Right cardiac atrium (tissue), 5 donors: Measurements from ENCODE around the gene FKBP1A. TPM values are rescaled to one million over a fixed set of nuclear protein-coding genes. Genes with fewer than 3 reads are reported as not detected.

ENCODE experiments used
- ATAC-seq, 2 donors: fragments of 200-7000 bp; cut with Tn5 transposase; one replicate each; pipeline versions ENCODE4 v1.8.0 to v1.9.1; 2020; ENCODE audit warnings: moderate library complexity in 2 of 2, mild to moderate bottlenecking in 1 of 2
- DNase-seq, 3 donors: peaks; one replicate each; pipeline ENCODE4 v3.0.0-alpha.2; 2020
- H3K27ac ChIP-seq: one replicate; pipeline ENCODE4 v1.5.1; 2013; ENCODE audit warnings: mild to moderate bottlenecking, low read length, control low read depth, moderate library complexity
- H3K27me3 ChIP-seq: one replicate; pipeline ENCODE4 v1.6.1; 2013; ENCODE audit not compliant: control insufficient read depth, insufficient read depth
- H3K4me1 ChIP-seq: one replicate; pipeline ENCODE4 v1.6.1; 2013; ENCODE audit warnings: low read length; ENCODE audit not compliant: control insufficient read depth, insufficient read depth
- H3K4me3 ChIP-seq: one replicate; pipeline ENCODE4 v1.5.1; 2013; ENCODE audit warnings: low read length, control low read depth
- H3K9me3 ChIP-seq: one replicate; pipeline ENCODE4 v1.6.1; 2013; ENCODE audit warnings: low read length; ENCODE audit not compliant: control insufficient read depth
- WGBS: extraction: QIAGEN DNeasy Blood & Tissue Kit; methylation state at CpG from one replicate; pipeline ENCODE4 v1.1.7; 2013; 5-methylcytosine and 5-hydroxymethylcytosine counted together
- intact Hi-C, 4 donors: fragments of 100-400 bp; cut with DNase I; formaldehyde crosslinking; loops; one replicate each; pipeline versions ENCODE4 v1.11.0 to v1.14.0; 2022 to 2023
- polyA plus RNA-seq: library from polyadenylated mRNA; stranded (reverse); fragments of 200-250 nt; gene quantifications from one replicate; pipeline ENCODE4 v1.2.3, GENCODE V29; 2013
- total RNA-seq, 4 donors: library from RNA; stranded (reverse); fragmentation: NEBNext Ultra II Directional; extraction: Animal tissue kit (Norgen Biotek cat#: 25700); gene quantifications; one replicate each; pipeline ENCODE4 v1.2.1, GENCODE V29; 2021
- donor health status: healthy with polysubstance abuse.
- donor health status: DM: no; HTN: yes; CAD: no.
- donor health status: DM: no; HTN: no; CAD: no.
- donor health status: DM: no; HTN: yes; CAD: no; lungs with severe emphysema.
- donor health status: DM: yes; HTN: yes; CAD: no.

The FKBP1A gene
- total and polyA plus RNA-seq, 5 donors, result 105 to 162 (median 129) TPM

- Histone ChIP-seq H3K27me3 (no peaks in the 10 kb centered on the region), H3K27ac (peak overlapping the region; percentile 33), H3K9me3 (no peaks in the 10 kb centered on the region), H3K4me3 (no peak overlapping the region), H3K4me1 (peaks cover 32% of the 10 kb centered on the region)
- intact Hi-C loops, result loop anchor here in 1 of 4 donors (5.0 kb wide), 1 partner anchor 37 kb away; no protein-coding TSS in a partner anchor
- DNase-seq, result no peak
- 36% methylated on average over 2 of the region's 2 CpGs for WGBS
- peak; percentile 39 to 61 for ATAC-seq
These were observed 18.6 kb downstream of the FKBP1A start for GRCh38 chr20:1374246-1374645.

GRCh38 chr20:1373614-1374013 lies 19.2 kb downstream of the FKBP1A start:
- Histone ChIP-seq H3K4me1 (peaks cover 34% of the 10 kb centered on the region), H3K4me3 (no peak overlapping the region), H3K27ac (peak overlapping the region; percentile 25), H3K9me3 (no peaks in the 10 kb centered on the region), H3K27me3 (no peaks in the 10 kb centered on the region)
- intact Hi-C loops, result loop anchor here in 1 of 4 donors (5.0 kb wide), 1 partner anchor 36 kb away; no protein-coding TSS in a partner anchor
- WGBS, result 30% methylated on average over 4 of the region's 4 CpGs
- DNase-seq, result no peak
- peak in 1 of 2 donors; percentile 2 for ATAC-seq

- H3K27me3 ChIP-seq, result no peaks in the 10 kb centered on the region
- ATAC-seq (no peak), DNase-seq (no peak)
- peaks cover 33% of the 10 kb centered on the region for H3K4me1 ChIP-seq
- no peak overlapping the region for H3K27ac ChIP-seq
- H3K9me3 ChIP-seq, result no peaks in the 10 kb centered on the region
- intact Hi-C loops, result loop anchor here in 1 of 4 donors (5.0 kb wide), 1 partner anchor 36 kb away; no protein-coding TSS in a partner anchor
- 73% methylated on average over 3 of the region's 3 CpGs for whole genome bisulfite sequencing
- no peak overlapping the region for H3K4me3 ChIP-seq
These were observed 19.8 kb downstream of the FKBP1A start for GRCh38 chr20:1373036-1373435.

DNA sequence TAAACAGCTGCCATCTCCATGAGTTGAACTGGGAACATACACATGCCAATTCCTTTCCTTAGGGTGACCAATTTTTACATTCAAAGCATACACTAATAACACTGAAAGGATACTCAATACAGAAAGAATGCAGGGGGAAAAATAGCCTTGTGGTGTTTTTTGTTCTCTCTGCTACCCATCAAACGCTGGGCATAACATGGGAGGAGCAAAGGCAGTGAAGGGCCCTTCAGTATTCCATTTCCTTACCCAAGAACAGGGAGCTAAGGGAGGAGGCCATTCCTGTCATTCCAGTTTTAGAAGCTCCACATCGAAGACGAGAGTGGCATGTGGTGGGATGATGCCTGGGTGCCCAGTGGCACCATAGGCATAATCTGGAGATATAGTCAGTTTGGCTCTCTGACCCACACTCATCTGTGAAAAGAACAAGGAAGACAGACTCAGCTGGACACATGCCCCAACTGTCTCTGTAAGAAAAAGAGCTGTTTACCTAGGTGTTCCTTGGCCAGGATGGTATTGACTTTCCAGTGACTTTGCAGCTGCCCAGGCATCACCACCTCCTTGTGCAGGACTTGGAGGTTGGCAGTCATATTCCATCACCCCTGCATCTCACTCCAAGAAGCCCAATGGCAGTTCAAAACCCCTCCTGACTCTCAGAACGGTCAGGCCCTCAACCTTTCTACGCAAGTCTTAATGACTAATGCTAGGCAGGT lies 20.9 kb downstream of the FKBP1A start:
- no peak for DNase-seq
- intact Hi-C loops, result loop anchor here in 1 of 4 donors (5.0 kb wide), 1 partner anchor 35 kb away; no protein-coding TSS in a partner anchor

DNA sequence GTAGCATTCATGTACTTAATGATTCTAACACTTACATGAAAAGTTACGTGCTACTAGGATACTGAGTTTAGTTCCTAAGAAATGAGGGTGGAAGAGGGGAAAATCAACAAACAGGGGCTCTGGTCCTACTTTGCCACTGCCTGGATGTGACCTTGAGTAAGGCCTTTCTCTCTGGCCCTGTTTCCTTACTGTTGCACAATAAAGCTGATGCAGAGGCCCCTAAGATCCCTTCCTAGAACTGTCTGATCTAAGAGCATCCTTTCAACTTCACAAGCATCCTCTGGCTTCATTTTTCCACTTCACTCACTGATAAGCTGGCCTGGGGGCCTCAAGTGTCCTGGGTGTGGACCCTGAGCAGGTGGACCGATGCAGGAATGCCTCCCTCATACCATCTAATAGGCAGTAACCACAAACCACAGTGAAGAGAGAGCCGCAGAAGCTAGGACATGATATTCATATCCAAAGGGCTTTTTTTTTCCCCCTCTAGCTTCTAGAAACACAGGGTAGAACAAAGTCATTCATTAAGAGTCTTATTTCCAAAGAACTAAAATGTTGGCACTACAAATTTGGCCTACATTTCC lies 21.6 kb downstream of the FKBP1A start:
- Histone ChIP-seq H3K4me1 (peaks cover 24% of the 10 kb centered on the region), H3K27ac (peak overlapping the region; percentile 90), H3K4me3 (no peak overlapping the region), H3K9me3 (no peaks in the 10 kb centered on the region), H3K27me3 (no peaks in the 10 kb centered on the region)
- ATAC-seq, result peak; percentile 30 to 53
- intact Hi-C loops, result loop anchor here in 1 of 4 donors (5.0 kb wide), 1 partner anchor 34 kb away; no protein-coding TSS in a partner anchor
- WGBS, result 65% methylated on average over 3 of the region's 3 CpGs
- DNase-seq, result no peak

More for the DNA sequence above, 20.9 kb downstream of the FKBP1A start:
- no peak for ATAC-seq
- 85% methylated on average over 5 of the region's 5 CpGs for WGBS
- Histone ChIP-seq H3K27ac (no peak overlapping the region), H3K9me3 (no peaks in the 10 kb centered on the region), H3K4me1 (peaks cover 24% of the 10 kb centered on the region), H3K27me3 (no peaks in the 10 kb centered on the region), H3K4me3 (no peak overlapping the region)

DNA sequence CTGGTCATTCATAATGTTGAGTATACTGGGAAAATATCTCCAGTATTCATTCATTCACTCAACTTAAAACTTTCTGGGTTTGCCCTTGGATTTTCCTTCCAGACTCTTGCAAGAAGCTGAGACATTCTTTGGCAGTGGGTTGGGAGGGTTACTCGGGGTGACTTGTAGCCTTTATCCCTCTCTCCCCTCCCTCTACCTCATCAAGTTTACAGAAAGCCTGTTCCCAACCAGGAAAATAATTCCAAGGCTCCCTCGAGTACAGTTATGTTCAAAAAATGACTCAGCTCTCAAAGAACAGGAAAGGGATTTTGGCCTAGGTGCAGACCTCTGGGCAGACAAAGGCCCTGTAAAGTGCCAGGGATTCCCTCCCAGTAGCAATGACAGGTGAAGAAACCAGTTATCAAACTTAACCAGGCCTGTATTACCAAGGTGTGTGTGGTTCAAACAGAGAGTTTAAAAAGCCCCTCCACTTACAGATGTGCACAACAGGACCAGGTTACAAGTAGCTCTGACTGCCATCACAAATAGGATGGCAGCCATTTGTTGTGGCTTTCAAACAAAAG lies 22.2 kb downstream of the FKBP1A start:
- H3K4me1 ChIP-seq, result peaks cover 20% of the 10 kb centered on the region
- intact Hi-C loops, result loop anchor here in 1 of 4 donors (5.0 kb wide), 1 partner anchor 33 kb away; no protein-coding TSS in a partner anchor
- 31% methylated on average over 2 of the region's 2 CpGs for WGBS
- H3K27me3 ChIP-seq, result no peaks in the 10 kb centered on the region
- H3K9me3 ChIP-seq, result no peaks in the 10 kb centered on the region
- peak; percentile 60 to 70 for ATAC-seq
- H3K27ac ChIP-seq, result peak overlapping the region; percentile 90
- DNase-seq, result no peak
- H3K4me3 ChIP-seq, result no peak overlapping the region

GRCh38 chr20:1369970-1370369 lies 22.9 kb downstream of the FKBP1A start:
- DNase-seq (no peak), ATAC-seq (no peak)
- no peak overlapping the region for H3K4me3 ChIP-seq
- no peaks in the 10 kb centered on the region for H3K9me3 ChIP-seq
- WGBS, result 75% methylated on average over 3 of the region's 3 CpGs
- H3K4me1 ChIP-seq, result peaks cover 19% of the 10 kb centered on the region
- no peaks in the 10 kb centered on the region for H3K27me3 ChIP-seq
- intact Hi-C loops, result loop anchor here in 1 of 4 donors (5.0 kb wide), 1 partner anchor 33 kb away; no protein-coding TSS in a partner anchor
- H3K27ac ChIP-seq, result peak overlapping the region; percentile 48

- no peak overlapping the region for H3K4me3 ChIP-seq
- H3K27ac ChIP-seq, result no peak overlapping the region
- peaks cover 15% of the 10 kb centered on the region for H3K4me1 ChIP-seq
- H3K9me3 ChIP-seq, result no peaks in the 10 kb centered on the region
- intact Hi-C loops, result no loop called here
- ATAC-seq, result no peak
- WGBS, result 68% methylated on average over 7 of the region's 7 CpGs
- no peak for DNase-seq
- H3K27me3 ChIP-seq, result no peaks in the 10 kb centered on the region
These were observed 24.2 kb downstream of the FKBP1A start for GRCh38 chr20:1368448-1369199.

DNA sequence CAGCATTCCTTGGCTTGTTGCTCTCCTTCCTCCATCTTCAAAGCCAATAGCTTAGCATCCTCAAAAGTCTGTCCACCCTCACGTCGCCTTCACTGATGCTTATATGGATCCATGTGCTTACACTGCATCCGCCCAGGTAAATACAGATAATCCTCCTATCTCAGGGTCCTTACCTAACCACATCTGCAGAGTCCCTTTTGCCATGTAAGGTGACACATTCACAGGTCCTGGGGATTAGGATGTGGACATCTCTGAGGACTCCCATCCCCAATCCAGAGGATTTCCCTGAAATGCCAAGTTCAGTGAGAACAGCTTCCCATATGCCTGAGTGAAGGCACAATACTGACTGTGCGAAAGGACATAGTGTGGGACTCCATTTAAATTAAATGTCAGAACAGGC lies 25.4 kb downstream of the FKBP1A start:
- WGBS, result 97% methylated on average over 4 of the region's 4 CpGs
- no peak overlapping the region for H3K27ac ChIP-seq
- ATAC-seq (no peak), DNase-seq (no peak)
- peaks cover 12% of the 10 kb centered on the region for H3K4me1 ChIP-seq
- no peaks in the 10 kb centered on the region for H3K9me3 ChIP-seq
- intact Hi-C loops, result no loop called here
- no peak overlapping the region for H3K4me3 ChIP-seq
- no peaks in the 10 kb centered on the region for H3K27me3 ChIP-seq

- 67% methylated on average over 2 of the region's 2 CpGs for WGBS
- no peak overlapping the region for H3K4me3 ChIP-seq
- no peak for ATAC-seq
- H3K27me3 ChIP-seq, result no peaks in the 10 kb centered on the region
- no peak overlapping the region for H3K27ac ChIP-seq
- H3K9me3 ChIP-seq, result no peaks in the 10 kb centered on the region
- DNase-seq, result no peak
- intact Hi-C loops, result no loop called here
- peaks cover 2% of the 10 kb centered on the region for H3K4me1 ChIP-seq
These were observed 28.7 kb downstream of the FKBP1A start for GRCh38 chr20:1364106-1364505.
